Measurements from ENCODE around the gene ZNF343.

Gene ZNF343

DNA sequence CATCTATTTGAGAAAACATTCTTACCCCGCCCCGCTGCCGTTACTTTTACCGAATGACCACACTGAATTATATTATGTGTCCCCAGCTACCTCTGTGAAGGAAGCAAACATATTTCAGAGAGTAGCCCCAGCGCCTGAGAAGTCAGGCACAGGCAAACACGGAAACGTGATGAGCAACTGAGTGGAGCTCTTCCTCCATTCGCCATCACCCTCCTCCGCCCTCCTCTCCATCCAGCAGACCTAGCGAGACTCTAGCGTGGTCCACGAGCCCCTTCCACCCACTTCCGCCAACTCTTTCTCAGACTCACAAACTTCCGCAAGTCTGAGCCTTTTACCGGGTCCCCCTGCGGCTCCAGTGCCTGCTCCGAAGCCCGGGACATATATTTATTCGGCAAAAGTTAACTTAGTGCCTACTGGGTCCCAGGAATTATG, 38.7 kb downstream of the ZNF343 start:
- H3K4me3 ChIP-seq (ENCODE audit: low read length): peak overlapping the region; percentile 92
- DNase-seq (ENCODE audit: low read depth): peak; percentile 68
- TF ChIP-seq CTCF (IDR thresholded peaks at IDR 0.05; ENCODE audit: insufficient read depth, low read depth, low read length, missing control alignments): no peak

GRCh38 chr20:2468581-2469407, 39.9 kb downstream of the ZNF343 start:
- peak overlapping the region; percentile 92 for H3K4me3 ChIP-seq (ENCODE audit: low read length)
- DNase-seq (ENCODE audit: low read depth): no peak
- no peak for TF ChIP-seq CTCF (IDR thresholded peaks at IDR 0.05; ENCODE audit: insufficient read depth, low read depth, low read length, missing control alignments)

DNA sequence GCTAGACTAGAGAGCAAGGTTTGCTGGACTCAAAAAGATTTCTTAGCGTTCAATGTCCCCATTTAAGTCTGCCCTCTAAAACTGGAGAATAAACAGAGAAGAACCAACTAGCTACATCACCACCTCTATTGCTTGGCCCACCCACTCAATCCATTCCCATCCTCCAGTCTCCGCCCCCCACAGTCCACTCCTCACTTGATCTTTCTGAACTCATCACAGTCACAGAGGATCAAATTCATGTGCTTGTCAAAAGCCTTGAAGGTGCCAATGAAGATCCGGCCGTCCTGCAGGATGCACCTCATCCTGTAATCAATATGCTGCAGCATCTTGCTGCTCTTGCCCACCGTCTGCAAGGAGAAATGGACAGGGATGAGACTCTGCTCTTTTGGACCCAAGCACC, 41.3 kb downstream of the ZNF343 start:
- TF ChIP-seq CTCF (IDR thresholded peaks at IDR 0.05; ENCODE audit: insufficient read depth, low read depth, low read length, missing control alignments): no peak
- no peak overlapping the region for H3K4me3 ChIP-seq (ENCODE audit: low read length)
- no peak for DNase-seq (ENCODE audit: low read depth)

GRCh38 chr20:2465100-2465499, 43.6 kb downstream of the ZNF343 start:
- no peak for TF ChIP-seq CTCF (IDR thresholded peaks at IDR 0.05; ENCODE audit: insufficient read depth, low read depth, low read length, missing control alignments)
- H3K4me3 ChIP-seq (ENCODE audit: low read length): no peak overlapping the region

DNA sequence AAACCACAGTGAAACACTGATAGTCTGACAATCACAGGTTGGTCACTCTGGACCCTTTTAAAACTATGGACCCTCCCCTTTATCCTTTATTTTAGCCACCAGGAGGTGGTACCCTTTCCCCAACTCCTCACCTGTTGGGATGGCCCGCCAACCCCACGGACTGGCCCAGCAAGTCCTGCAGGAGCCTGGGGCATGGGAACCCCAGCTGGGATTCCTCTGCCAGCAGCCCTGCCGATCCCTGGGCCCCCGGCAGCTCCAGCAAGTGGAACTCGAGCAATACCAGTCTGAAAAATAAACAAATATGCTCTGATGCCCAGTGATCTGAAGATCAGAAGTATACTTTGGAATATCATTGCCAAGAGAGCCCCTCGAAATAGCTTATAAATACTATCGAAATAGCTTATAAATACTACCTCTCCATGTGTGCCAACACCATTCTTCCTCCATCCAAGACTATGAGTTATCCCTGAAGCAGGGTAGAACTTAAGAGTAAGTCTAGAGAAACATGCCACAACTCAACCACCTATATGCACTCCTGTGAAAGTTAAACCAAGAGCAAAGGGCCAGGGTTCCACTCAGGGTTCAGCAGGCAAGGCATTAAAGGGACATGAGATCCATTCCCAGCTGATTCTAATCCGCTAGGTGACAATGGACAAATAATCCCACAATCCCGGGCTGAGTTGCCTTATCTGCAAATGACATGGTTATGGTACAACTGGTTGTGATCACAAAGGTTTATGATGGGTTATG, 44.9 kb downstream of the ZNF343 start:
- H3K4me3 ChIP-seq (ENCODE audit: low read length): no peak overlapping the region
- no peak for TF ChIP-seq CTCF (IDR thresholded peaks at IDR 0.05; ENCODE audit: insufficient read depth, low read depth, low read length, missing control alignments)
- no peak for DNase-seq (ENCODE audit: low read depth)

More at GRCh38 chr20:2465100-2465499, 43.6 kb downstream of the ZNF343 start:
- DNase-seq (ENCODE audit: low read depth): no peak

DNA sequence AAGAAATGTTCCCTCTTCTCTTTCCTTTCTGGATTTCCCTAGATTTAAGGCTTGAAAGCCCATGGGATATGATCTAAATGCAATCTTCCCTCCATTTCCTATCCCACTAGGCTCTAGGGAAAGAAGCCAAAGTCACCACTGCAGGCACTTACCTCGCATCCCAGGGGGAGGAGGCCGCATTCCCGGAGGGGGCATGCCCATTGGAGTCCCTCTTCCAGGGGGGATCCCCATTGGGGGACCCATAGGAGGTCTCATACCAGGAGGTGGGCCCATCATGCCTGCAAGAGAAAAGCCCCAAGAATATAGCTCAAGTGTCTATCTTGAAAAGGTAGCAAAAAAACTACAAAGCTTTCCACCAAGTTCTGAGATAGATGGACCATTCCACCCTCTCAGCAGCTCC, 46.2 kb downstream of the ZNF343 start:
- no peak overlapping the region for H3K4me3 ChIP-seq (ENCODE audit: low read length)
- TF ChIP-seq CTCF (IDR thresholded peaks at IDR 0.05; ENCODE audit: insufficient read depth, low read depth, low read length, missing control alignments): no peak
- no peak for DNase-seq (ENCODE audit: low read depth)
